Measurements from ENCODE around the gene CC2D2B. TPM values are rescaled to one million over a fixed set of nuclear protein-coding genes. Genes with fewer than 3 reads are reported as not detected.

Gene CC2D2B
- total RNA-seq, 4 donors from 2014 or later = 0.15 to 2.5 (median 0.22) TPM; not detected in 1

GRCh38 chr10:95963202-95963990 lies 55.6 kb downstream of the CC2D2B start:
- intact Hi-C loops (cut with DNase I) = no loop called here
- no peak for DNase-seq
- no peaks in the 10 kb centered on the region for H3K4me1 ChIP-seq
- peaks cover 0 to 4% (median 0%) of the 10 kb centered on the region in 3 donors for H3K36me3 ChIP-seq
- no peaks in the 10 kb centered on the region for H3K27me3 ChIP-seq
- no peak overlapping the region for H3K4me3 ChIP-seq
- WGBS, 2 donors = 62 to 65% methylated on average over 7 of the region's 7 CpGs
- no peak overlapping the region for H3K27ac ChIP-seq
- no peak for TF ChIP-seq CTCF (IDR thresholded peaks at IDR 0.05)
- no peak for TF ChIP-seq POLR2A (IDR thresholded peaks at IDR 0.05)
- peaks cover 0 to 24% (median 5%) of the 10 kb centered on the region in 3 donors for H3K9me3 ChIP-seq

GRCh38 chr10:95963991-95964389 lies 56.2 kb downstream of the CC2D2B start:
- WGBS, 2 donors = 67 to 82% methylated on average over 1 of the region's 1 CpG
- H3K27ac ChIP-seq = no peak overlapping the region
- peaks cover 0 to 4% (median 0%) of the 10 kb centered on the region in 3 donors for H3K36me3 ChIP-seq
- intact Hi-C loops (cut with DNase I) = no loop called here
- peaks cover 0 to 20% (median 5%) of the 10 kb centered on the region in 3 donors for H3K9me3 ChIP-seq
- TF ChIP-seq CTCF (IDR thresholded peaks at IDR 0.05) = no peak
- TF ChIP-seq POLR2A (IDR thresholded peaks at IDR 0.05) = no peak
- no peak for DNase-seq
- H3K4me3 ChIP-seq = no peak overlapping the region
- H3K27me3 ChIP-seq = no peaks in the 10 kb centered on the region
- H3K4me1 ChIP-seq = no peaks in the 10 kb centered on the region

- H3K4me3 ChIP-seq = no peak overlapping the region
- peaks cover 0 to 12% (median 0%) of the 10 kb centered on the region in 3 donors for H3K9me3 ChIP-seq
- no peaks in the 10 kb centered on the region for H3K27me3 ChIP-seq
- no peak overlapping the region for H3K27ac ChIP-seq
- intact Hi-C loops (cut with DNase I) = no loop called here
- peaks cover 0 to 4% (median 0%) of the 10 kb centered on the region in 3 donors for H3K36me3 ChIP-seq
- no peaks in the 10 kb centered on the region for H3K4me1 ChIP-seq
- no peak for TF ChIP-seq POLR2A (IDR thresholded peaks at IDR 0.05)
- TF ChIP-seq CTCF (IDR thresholded peaks at IDR 0.05) = no peak
- no peak for DNase-seq
- 75 to 82% methylated on average over 1 of the region's 1 CpG for WGBS, 2 donors
These were observed 57.0 kb downstream of the CC2D2B start for GRCh38 chr10:95964756-95965155.

GRCh38 chr10:95976362-95977229 lies 68.8 kb downstream of the CC2D2B start:
- Histone ChIP-seq H3K27ac (no peak overlapping the region), H3K4me3 (no peak overlapping the region), H3K27me3 (no peaks in the 10 kb centered on the region), H3K9me3 (no peaks in the 10 kb centered on the region), H3K4me1 (no peaks in the 10 kb centered on the region), H3K36me3 (no peaks in the 10 kb centered on the region)
- DNase-seq = no peak
- intact Hi-C loops (cut with DNase I) = no loop called here
- TF ChIP-seq CTCF (IDR thresholded peaks at IDR 0.05) = no peak
- no peak for TF ChIP-seq POLR2A (IDR thresholded peaks at IDR 0.05)
- WGBS, 2 donors = 78 to 80% methylated on average over 5 to 7 of the region's 9 CpGs

- Histone ChIP-seq H3K4me3 (no peak overlapping the region), H3K36me3 (no peaks in the 10 kb centered on the region), H3K27ac (no peak overlapping the region), H3K9me3 (no peaks in the 10 kb centered on the region), H3K4me1 (no peaks in the 10 kb centered on the region), H3K27me3 (no peaks in the 10 kb centered on the region)
- WGBS, 2 donors = 83 to 93% methylated on average over 2 of the region's 2 CpGs
- intact Hi-C loops (cut with DNase I) = no loop called here
- TF ChIP-seq CTCF (IDR thresholded peaks at IDR 0.05) (no peak), POLR2A (IDR thresholded peaks at IDR 0.05) (no peak)
- DNase-seq = no peak
These were observed 74.4 kb downstream of the CC2D2B start for GRCh38 chr10:95982200-95982599.
